H54 (cell line): Measurements from ENCODE around the gene POLR2H.

ENCODE experiments used
- DNase-seq: peaks from one replicate; pipeline ENCODE4 v3.0.0; 2011; ENCODE audit warnings: low spot score, mixed read lengths; ENCODE audit not compliant: insufficient read length
- FAIRE-seq: peaks from 3 replicates; lab custom pipeline; 2011; peaks lifted over from hg19 to GRCh38; lab: Jason Lieb, UNC
- POLR2A ChIP-seq: IDR thresholded peaks from 2 replicates; pipeline ENCODE4 v1.6.1; 2011; ENCODE audit warnings: low read depth, mild to moderate bottlenecking, low read length

POLR2H gene

GRCh38 chr3:184388164-184388935, 26.8 kb downstream of the POLR2H start:
- DNase-seq (no peak), FAIRE-seq (no peak)
- no peak for TF ChIP-seq POLR2A

GRCh38 chr3:184388936-184389230, 27.4 kb downstream of the POLR2H start:
- DNase-seq (no peak), FAIRE-seq (no peak)
- no peak for TF ChIP-seq POLR2A

- no peak for TF ChIP-seq POLR2A
- FAIRE-seq: no peak
These were observed 27.9 kb downstream of the POLR2H start for GRCh38 chr3:184389384-184389783.

GRCh38 chr3:184389935-184390528, 28.5 kb downstream of the POLR2H start:
- no peak for TF ChIP-seq POLR2A
- FAIRE-seq: no peak
- DNase-seq: no peak

More at GRCh38 chr3:184389384-184389783, 27.9 kb downstream of the POLR2H start:
- no peak for DNase-seq

- TF ChIP-seq POLR2A: no peak
- no peak for FAIRE-seq
- no peak for DNase-seq
These were observed 29.8 kb downstream of the POLR2H start for GRCh38 chr3:184391266-184391665.

- TF ChIP-seq POLR2A: no peak
- FAIRE-seq: no peak
These were observed 33.8 kb downstream of the POLR2H start for GRCh38 chr3:184395320-184395660.

GRCh38 chr3:184399410-184399809, 37.9 kb downstream of the POLR2H start:
- FAIRE-seq (peak; percentile 95), DNase-seq (peak; percentile 92)
- TF ChIP-seq POLR2A: no peak

More at GRCh38 chr3:184395320-184395660, 33.8 kb downstream of the POLR2H start:
- DNase-seq: no peak

- TF ChIP-seq POLR2A: no peak
- FAIRE-seq (no peak), DNase-seq (no peak)
These were observed 43.8 kb downstream of the POLR2H start for GRCh38 chr3:184405075-184406030.

GRCh38 chr3:184409331-184409926, 47.9 kb downstream of the POLR2H start:
- FAIRE-seq (no peak), DNase-seq (no peak)
- no peak for TF ChIP-seq POLR2A

GRCh38 chr3:184409946-184410500, 48.5 kb downstream of the POLR2H start:
- no peak for TF ChIP-seq POLR2A
- no peak for FAIRE-seq
- no peak for DNase-seq

GRCh38 chr3:184414418-184415202, 53.1 kb downstream of the POLR2H start:
- no peak for TF ChIP-seq POLR2A
- FAIRE-seq: no peak

GRCh38 chr3:184415203-184415490, 53.6 kb downstream of the POLR2H start:
- no peak for DNase-seq
- no peak for TF ChIP-seq POLR2A
- FAIRE-seq: no peak

More at GRCh38 chr3:184414418-184415202, 53.1 kb downstream of the POLR2H start:
- no peak for DNase-seq
